Liver (tissue), 9 donors: ENCODE data around the gene ACMSD. TPM values are rescaled to one million over a fixed set of nuclear protein-coding genes. Genes with fewer than 3 reads are reported as not detected.

Experiments used
- DNase-seq: peaks from one replicate; pipeline ENCODE4 v3.0.0-alpha.2; 2017; ENCODE audit warnings: low spot score
- H3K27ac ChIP-seq, 2 donors: one replicate each; pipeline ENCODE4 v1.7.0; 2013; ENCODE audit warnings: inconsistent platforms in 2 of 2, low read length in 2 of 2, control low read depth in 1 of 2, low read depth in 1 of 2, mild to moderate bottlenecking in 1 of 2
- H3K27me3 ChIP-seq, 4 donors: one replicate each; pipeline versions ENCODE4 v1.6.1 to v1.7.0; 2013; ENCODE audit warnings: low read length in 3 of 4, inconsistent platforms in 1 of 4, mild to moderate bottlenecking in 1 of 4, moderate library complexity in 1 of 4; ENCODE audit not compliant: control insufficient read depth in 4 of 4, insufficient read depth in 4 of 4
- H3K36me3 ChIP-seq, 4 donors: one replicate each; pipeline versions ENCODE4 v1.6.1 to v1.7.0; 2013; ENCODE audit warnings: low read length in 3 of 4, mild to moderate bottlenecking in 3 of 4, low read depth in 1 of 4, moderate library complexity in 1 of 4; ENCODE audit not compliant: control insufficient read depth in 4 of 4, insufficient read depth in 3 of 4
- H3K4me1 ChIP-seq, 4 donors: one replicate each; pipeline versions ENCODE4 v1.6.1 to v1.7.0; 2013; ENCODE audit warnings: low read length in 3 of 4, mild to moderate bottlenecking in 3 of 4, moderate library complexity in 1 of 4; ENCODE audit not compliant: control insufficient read depth in 4 of 4, insufficient read depth in 4 of 4
- H3K4me3 ChIP-seq, 3 donors: one replicate each; pipeline versions ENCODE4 v1.6.1 to v1.7.0; 2013; ENCODE audit warnings: low read length in 3 of 3, control low read depth in 1 of 3, low read depth in 1 of 3, mild to moderate bottlenecking in 1 of 3
- H3K9ac ChIP-seq, 2 donors: one replicate each; pipeline ENCODE4 v1.7.0; 2013; ENCODE audit warnings: low read length in 2 of 2, mild to moderate bottlenecking in 2 of 2, moderate library complexity in 2 of 2, control low read depth in 1 of 2, low read depth in 1 of 2
- H3K9me3 ChIP-seq, 4 donors: one replicate each; pipeline versions ENCODE4 v1.6.1 to v1.7.0; 2013; ENCODE audit warnings: low read length in 3 of 4; ENCODE audit not compliant: control insufficient read depth in 4 of 4
- ATF3 ChIP-seq: IDR thresholded peaks from 2 replicates; pipeline ENCODE4 v1.6.1; 2016; ENCODE audit warnings: antibody characterized with exemption
- CTCF ChIP-seq: fragments of 150-350 bp; IDR thresholded peaks from 2 replicates; pipeline ENCODE4 v1.5.1; 2017; ENCODE audit warnings: improper control_type of control experiment, low read depth, low read length; ENCODE audit not compliant: missing input control
- EGR1 ChIP-seq, 2 donors: IDR thresholded peaks; 2 replicates each; pipeline ENCODE4 v1.6.1; 2016 to 2018; ENCODE audit warnings: antibody characterized with exemption in 2 of 2, low read depth in 2 of 2
- FOXA1 ChIP-seq: IDR thresholded peaks from 2 replicates; pipeline ENCODE4 v1.6.1; 2016; ENCODE audit warnings: antibody characterized with exemption
- FOXA2 ChIP-seq: IDR thresholded peaks from 2 replicates; pipeline ENCODE4 v1.6.1; 2016; ENCODE audit warnings: antibody characterized with exemption
- GABPA ChIP-seq, 2 donors: IDR thresholded peaks in 1 of 2; conservative IDR thresholded peaks in 1 of 2; 2 replicates each; pipeline ENCODE4 v1.6.1; 2016; ENCODE audit warnings: antibody characterized with exemption in 2 of 2, mild to moderate bottlenecking in 1 of 2, moderate library complexity in 1 of 2
- HNF4A ChIP-seq, 2 donors: conservative IDR thresholded peaks; 2 replicates each; pipeline ENCODE4 v1.6.1; 2016; ENCODE audit warnings: antibody characterized with exemption in 2 of 2, mild to moderate bottlenecking in 2 of 2
- HNF4G ChIP-seq: IDR thresholded peaks from 2 replicates; pipeline ENCODE4 v1.6.1; 2016; ENCODE audit warnings: antibody characterized with exemption
- JUND ChIP-seq, 2 donors: IDR thresholded peaks; 2 replicates each; pipeline ENCODE4 v1.6.1; 2016; ENCODE audit warnings: antibody characterized with exemption in 2 of 2
- MAX ChIP-seq: IDR thresholded peaks from 2 replicates; pipeline ENCODE4 v1.6.1; 2016; ENCODE audit warnings: antibody characterized with exemption
- NR2F2 ChIP-seq: IDR thresholded peaks from 2 replicates; pipeline ENCODE4 v1.6.1; 2016; ENCODE audit warnings: antibody characterized with exemption
- RAD21 ChIP-seq, 2 donors: IDR thresholded peaks; 2 replicates each; pipeline ENCODE4 v1.6.1; 2016; ENCODE audit warnings: antibody characterized with exemption in 2 of 2, mild to moderate bottlenecking in 2 of 2
- REST ChIP-seq: IDR thresholded peaks from 2 replicates; pipeline ENCODE4 v1.6.1; 2016; ENCODE audit warnings: antibody characterized with exemption, mild to moderate bottlenecking
- RXRA ChIP-seq, 2 donors: IDR thresholded peaks; 2 replicates each; pipeline ENCODE4 v1.6.1; 2017 to 2018; ENCODE audit warnings: antibody characterized with exemption in 2 of 2, mild to moderate bottlenecking in 1 of 2
- SP1 ChIP-seq: IDR thresholded peaks from 2 replicates; pipeline ENCODE4 v1.6.1; 2018; ENCODE audit warnings: antibody characterized with exemption, mild to moderate bottlenecking
- TAF1 ChIP-seq: conservative IDR thresholded peaks from 2 replicates; pipeline ENCODE4 v1.6.1; 2016; ENCODE audit warnings: antibody characterized with exemption, mild to moderate bottlenecking
- YY1 ChIP-seq: IDR thresholded peaks from 2 replicates; pipeline ENCODE4 v1.6.1; 2016; ENCODE audit warnings: antibody characterized with exemption, mild to moderate bottlenecking
- ZBTB33 ChIP-seq: IDR thresholded peaks from 2 replicates; pipeline ENCODE4 v1.6.1; 2016; ENCODE audit warnings: antibody characterized with exemption
- WGBS: extraction: QIAGEN DNeasy Blood & Tissue Kit; methylation state at CpG from one replicate; pipeline ENCODE4 v1.1.7; 2013; 5-methylcytosine and 5-hydroxymethylcytosine counted together
- polyA plus RNA-seq, 2 donors: library from polyadenylated mRNA; stranded (reverse) in 1 of 2; unstranded in 1 of 2; fragments of 200-250 nt in 1 of 2; fragments of >200 nt in 1 of 2; fragmentation: Nextera tagmentation in 1 of 2; extraction: Ambion mirVana in 1 of 2; gene quantifications; one replicate each; pipeline versions ENCODE4 v1.2.1 to v1.2.3, GENCODE V29; 2013 to 2015
- total RNA-seq, 2 donors: library from RNA; depleted of rRNA; stranded (reverse); fragments of >200 nt; gene quantifications; one replicate each; pipeline ENCODE4 v1.2.3, GENCODE V29; 2014
- donor health status: healthy.
- donor health status: healthy.
- donor health status: healthy.
- donor health status: healthy.
- donor health status: healthy.

Gene ACMSD
- total and polyA plus RNA-seq, 4 donors: 11.9 to 91.4 (median 75.8) TPM

GRCh38 chr2:134790487-134790886, 47.9 kb upstream of the ACMSD start:
- Histone ChIP-seq H3K27me3 (no peaks in the 10 kb centered on the region), H3K36me3 (no peaks in the 10 kb centered on the region), H3K4me1 (no peaks in the 10 kb centered on the region), H3K9ac (no peak overlapping the region), H3K9me3 (peaks cover 0 to 2% (median 0%) of the 10 kb centered on the region in 4 donors), H3K27ac (no peak overlapping the region), H3K4me3 (no peak overlapping the region)
- 92% methylated on average over 3 of the region's 3 CpGs for WGBS
- DNase-seq: no peak
- TF ChIP-seq HNF4A (conservative IDR thresholded peaks at IDR 0.05): no peak
- peak; percentile 3 for TF ChIP-seq CTCF
- TF ChIP-seq EGR1 (IDR thresholded peaks at IDR 0.05; ENCODE audit: low read depth in 2 of 2): no peak
- TF ChIP-seq REST: no peak

GRCh38 chr2:134791616-134792015, 46.8 kb upstream of the ACMSD start:
- peaks cover 0 to 2% (median 0%) of the 10 kb centered on the region in 4 donors for H3K9me3 ChIP-seq
- TF ChIP-seq JUND (IDR thresholded peaks at IDR 0.05) (no peak), REST (no peak), NR2F2 (no peak), CTCF (no peak), SP1 (no peak), TAF1 (no peak), RXRA (IDR thresholded peaks at IDR 0.05) (no peak), RAD21 (IDR thresholded peaks at IDR 0.05) (no peak), EGR1 (IDR thresholded peaks at IDR 0.05; ENCODE audit: low read depth in 2 of 2) (no peak), HNF4G (no peak), ZBTB33 (no peak), FOXA2 (no peak), FOXA1 (no peak), HNF4A (conservative IDR thresholded peaks at IDR 0.05) (no peak), GABPA (IDR thresholded peaks at IDR 0.05 in 1 of 2, conservative IDR thresholded peaks at IDR 0.05 in 1 of 2) (no peak), YY1 (no peak), MAX (no peak), ATF3 (no peak)
- H3K27ac ChIP-seq: no peak overlapping the region
- H3K36me3 ChIP-seq: no peaks in the 10 kb centered on the region
- WGBS: 79% methylated on average over 3 of the region's 3 CpGs
- no peak overlapping the region for H3K9ac ChIP-seq
- no peak for DNase-seq
- H3K4me3 ChIP-seq: no peak overlapping the region
- no peaks in the 10 kb centered on the region for H3K4me1 ChIP-seq
- H3K27me3 ChIP-seq: no peaks in the 10 kb centered on the region
